Stimulated activated CD8-positive, alpha-beta memory T cell treated with anti-CD3 and anti-CD28 coated beads, Interleukin-12 subunit alpha, Interleukin-12 subunit beta, amount 100 ng/mL, for 24 hours (primary cell): ENCODE results near the gene ASAP2.

ENCODE experiments used
- DNase-seq: peaks from one replicate; pipeline ENCODE4 v3.0.0-alpha.2; 2020; ENCODE audit errors: extremely low read depth

The ASAP2 gene

GRCh38 chr2:9424447-9425164 lies 218.0 kb downstream of the ASAP2 start:
- DNase-seq, result no peak

GRCh38 chr2:9428965-9429577 lies 222.5 kb downstream of the ASAP2 start:
- DNase-seq, result no peak

DNA sequence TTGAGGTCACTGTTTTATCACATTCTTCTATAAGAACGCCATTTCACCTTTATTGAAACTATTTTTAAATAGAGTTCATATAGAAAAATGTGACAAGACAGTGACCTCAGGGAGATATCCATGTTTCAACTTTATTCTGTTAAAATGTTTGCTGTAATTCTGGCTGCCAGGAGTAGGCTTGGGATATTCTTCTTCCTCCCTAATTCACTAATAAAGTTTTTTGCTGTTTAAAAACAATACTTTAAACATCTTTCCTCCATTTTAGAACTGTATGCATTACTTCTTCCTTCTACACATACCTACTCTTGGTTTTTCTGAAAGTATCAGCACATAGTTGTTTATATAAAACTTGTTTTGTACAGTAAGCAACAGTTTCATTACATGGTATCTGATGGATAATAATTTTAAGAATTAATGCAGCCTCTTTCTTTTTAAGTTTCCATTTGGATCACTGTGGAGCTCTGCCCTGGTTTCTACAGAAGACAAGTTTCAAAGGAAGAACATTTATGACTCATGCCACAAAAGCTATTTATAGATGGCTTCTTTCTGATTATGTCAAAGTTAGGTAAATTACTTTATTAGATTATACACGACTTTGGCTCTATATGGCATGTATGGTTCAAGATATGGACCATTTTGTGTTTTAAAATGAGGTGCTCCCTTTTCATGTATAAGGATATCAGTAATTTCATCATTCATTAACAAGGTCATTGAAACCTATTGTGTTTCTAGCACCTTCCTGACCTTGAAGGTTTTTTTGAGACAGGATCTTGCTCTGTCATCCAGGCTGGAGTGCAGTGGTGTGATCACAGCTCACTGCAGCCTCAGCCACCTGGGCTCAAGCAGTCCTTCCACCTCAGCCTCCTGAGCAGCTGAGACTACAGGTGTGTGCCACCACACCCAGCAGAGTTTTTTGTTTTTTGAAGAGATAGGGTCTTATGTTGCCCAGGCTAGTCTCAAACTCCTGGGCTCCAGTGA lies 224.0 kb downstream of the ASAP2 start:
- DNase-seq, result no peak

DNA sequence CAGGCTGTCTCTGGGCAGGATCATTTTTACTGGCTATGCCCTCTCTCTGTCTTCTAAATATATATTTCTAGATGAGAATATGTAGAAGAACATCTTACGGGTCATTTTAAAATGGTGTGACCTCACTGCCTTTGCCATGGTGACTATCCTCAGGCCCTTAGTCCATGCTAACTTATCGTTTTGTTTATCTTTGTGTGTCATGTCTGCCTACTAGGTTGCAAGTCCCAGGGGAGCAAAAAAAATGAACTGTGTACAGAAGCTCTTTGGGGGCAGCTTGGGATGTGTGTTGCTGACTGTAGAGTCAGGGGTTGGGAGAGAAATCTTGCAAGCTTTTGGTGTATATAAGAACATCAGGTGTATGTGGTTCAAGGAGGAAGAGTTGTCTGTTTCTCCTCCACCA lies 227.9 kb downstream of the ASAP2 start:
- no peak for DNase-seq

- DNase-seq, result no peak
Measured at GRCh38 chr2:9439536-9439935, 232.9 kb downstream of the ASAP2 start.

DNA sequence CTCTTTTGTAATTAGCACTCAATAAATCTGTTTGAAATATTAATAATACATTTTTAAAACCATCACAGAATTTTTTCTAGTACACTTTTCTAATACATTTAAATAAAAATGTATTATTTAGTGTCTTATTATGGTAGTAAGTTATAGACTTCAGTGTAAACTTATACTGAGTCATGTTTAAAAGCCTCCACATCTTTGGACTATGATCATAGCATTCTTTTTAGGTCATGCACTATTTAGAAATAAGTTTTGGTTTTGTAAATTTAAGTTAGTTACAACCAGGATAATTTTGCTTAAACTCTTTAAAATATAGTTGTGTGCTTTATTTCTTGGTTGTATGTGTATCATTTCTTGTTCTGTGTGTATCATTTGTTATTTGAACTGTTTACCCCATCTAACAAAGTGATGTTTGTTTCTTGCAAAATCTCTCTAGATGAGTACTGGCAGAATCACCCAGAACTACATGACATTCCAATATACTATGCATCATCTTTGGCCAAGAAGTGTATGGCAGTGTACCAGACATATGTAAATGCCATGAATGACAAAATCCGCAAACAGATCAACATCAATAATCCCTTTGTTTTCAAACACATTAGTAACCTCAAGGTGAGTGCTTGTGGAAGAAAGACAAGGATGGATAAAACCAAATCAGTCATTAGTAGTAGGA lies 233.6 kb downstream of the ASAP2 start:
- DNase-seq, result no peak

- DNase-seq, result no peak
Measured at GRCh38 chr2:9441556-9441955, 234.9 kb downstream of the ASAP2 start.

DNA sequence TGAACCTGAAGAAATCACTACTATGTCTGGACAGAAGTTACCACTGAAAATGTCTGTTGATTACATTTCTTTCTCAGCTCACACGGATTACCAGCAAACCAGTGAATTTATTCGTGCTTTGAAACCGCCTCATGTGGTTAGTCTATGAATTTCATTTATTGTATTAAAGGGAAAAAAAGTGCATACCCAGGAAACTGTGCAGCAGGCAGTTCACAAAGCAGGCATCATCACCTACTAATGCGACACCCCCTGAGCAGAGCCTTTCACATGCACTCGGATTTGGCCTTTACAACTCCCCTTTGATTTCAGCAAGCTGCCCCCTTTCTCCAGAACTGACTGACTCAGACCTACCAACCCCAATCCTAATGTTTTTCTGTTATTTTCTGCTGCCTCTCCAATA lies 236.9 kb downstream of the ASAP2 start:
- DNase-seq, result no peak

GRCh38 chr2:9445089-9445488 lies 238.5 kb downstream of the ASAP2 start:
- DNase-seq, result no peak

DNA sequence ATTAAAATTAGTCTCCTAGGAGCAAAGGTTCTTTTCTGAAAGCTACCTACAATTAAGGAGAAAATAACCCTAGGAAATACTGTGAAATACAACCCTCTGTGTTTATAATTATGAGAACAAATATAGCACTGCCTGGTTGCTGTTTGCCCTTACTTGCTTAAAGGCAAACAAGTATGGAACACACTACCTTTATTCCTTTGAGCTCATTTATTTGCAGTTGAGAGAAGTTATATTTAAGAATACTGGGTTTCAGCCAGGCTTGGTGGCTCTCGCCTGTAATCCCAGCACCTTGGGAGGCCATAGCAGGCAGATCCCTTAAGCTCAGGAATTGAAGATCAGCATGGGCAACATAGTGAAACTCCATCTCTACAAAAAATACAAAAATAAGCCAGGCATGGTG lies 244.6 kb downstream of the ASAP2 start:
- DNase-seq, result no peak
